Left lung (tissue), 10 donors: ENCODE data around the gene TNS3. TPM values are rescaled to one million over a fixed set of nuclear protein-coding genes. Genes with fewer than 3 reads are reported as not detected.
A peak's percentile ranks its signal among the peaks of the same experiment; 100 is the strongest.

Experiments
- ATAC-seq: fragments of 200-7000 bp; cut with Tn5 transposase; one replicate; pipeline ENCODE4 v1.9.1; 2020; ENCODE audit warnings: moderate library complexity
- DNase-seq, 4 donors: peaks; one replicate each; pipeline ENCODE4 v3.0.0-alpha.2; 2013 to 2020
- H3K27ac ChIP-seq, 2 donors: fragments of 200-600 bp; sonication (generic) in 1 of 2; one replicate each; pipeline versions ENCODE4 v1.5.0 to v1.8.0; 2020 to 2021
- H3K27me3 ChIP-seq, 2 donors: fragments of 200-600 bp; sonication (generic) in 1 of 2; one replicate each; pipeline versions ENCODE4 v1.5.0 to v1.8.0; 2020 to 2021
- H3K36me3 ChIP-seq, 2 donors: fragments of 200-600 bp; sonication (generic) in 1 of 2; one replicate each; pipeline versions ENCODE4 v1.5.0 to v1.8.0; 2020 to 2021
- H3K4me1 ChIP-seq, 2 donors: fragments of 200-600 bp; one replicate each; pipeline ENCODE4 v1.8.0; 2021
- H3K4me3 ChIP-seq, 2 donors: fragments of 200-600 bp; sonication (generic) in 1 of 2; one replicate each; pipeline versions ENCODE4 v1.5.0 to v1.8.0; 2020 to 2021; ENCODE audit warnings: mild to moderate bottlenecking in 1 of 2
- H3K9me3 ChIP-seq, 2 donors: fragments of 200-600 bp; sonication (generic) in 1 of 2; one replicate each; pipeline versions ENCODE4 v1.5.0 to v1.8.0; 2020 to 2021
- intact Hi-C, 2 donors: fragments of 100-400 bp; cut with DNase I; formaldehyde crosslinking; loops; one replicate each; pipeline versions ENCODE4 v1.11.2 to v1.14.2; 2022
- polyA plus RNA-seq, 6 donors: library from polyadenylated mRNA; unstranded; fragments of 120-200 nt; gene quantifications; one replicate each; pipeline ENCODE4 v1.2.1, GENCODE V29; 2013; ENCODE audit not compliant: insufficient read length in 6 of 6
- total RNA-seq, 2 donors: library from RNA; stranded (reverse); fragmentation: NEBNext Ultra II Directional; extraction: Animal tissue kit (Norgen Biotek cat#: 25700); gene quantifications; one replicate each; pipeline ENCODE4 v1.2.1, GENCODE V29; 2021
- TF ChIP-seq, protein P1 (sequence below), 2 donors: fragments of 200-600 bp; sonication (generic) in 1 of 2; IDR thresholded peaks; one replicate each; pipeline versions ENCODE4 v1.5.0 to v1.8.0; 2021; ENCODE audit warnings: antibody characterized with exemption in 2 of 2
- donor health status: DM: no; HTN: yes; CAD: no.
- donor health status: DM: no; HTN: no; CAD: no.

TNS3 gene
- total and polyA plus RNA-seq, 8 donors: 86.3 to 151 (median 97.8) TPM

DNA sequence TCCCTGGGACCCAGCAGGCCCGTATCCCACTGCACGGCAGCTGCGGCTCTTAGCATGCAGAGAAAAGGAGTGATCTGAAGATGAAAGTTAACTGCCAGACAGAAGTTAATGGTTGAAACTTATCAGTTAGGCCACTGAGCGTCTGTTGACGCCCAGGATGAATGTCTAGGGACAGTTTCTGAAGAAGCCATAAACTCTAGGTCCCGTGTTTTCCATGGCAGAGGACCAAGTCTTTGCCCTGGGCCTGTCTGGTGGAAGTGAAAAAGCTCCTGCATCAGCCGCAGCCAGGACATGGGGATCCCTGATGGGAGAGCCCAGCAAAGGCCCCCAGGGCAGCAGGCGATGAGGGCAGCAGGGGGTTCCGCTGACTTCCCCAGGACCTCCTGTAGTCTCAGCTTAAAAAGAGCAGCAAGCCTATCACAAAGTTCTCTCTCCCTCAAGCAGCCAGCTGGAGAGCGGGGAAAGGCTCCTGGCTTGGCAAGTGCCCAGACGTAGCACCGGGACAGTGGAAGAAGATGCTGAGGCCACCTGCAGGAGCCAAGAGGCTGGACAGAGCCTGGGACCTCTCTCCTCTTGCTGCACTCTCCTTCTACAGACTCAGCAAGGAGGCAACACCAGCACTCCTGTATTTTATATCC is 79.6 kb downstream of the TNS3 start:
- TF ChIP-seq, protein P1, sequence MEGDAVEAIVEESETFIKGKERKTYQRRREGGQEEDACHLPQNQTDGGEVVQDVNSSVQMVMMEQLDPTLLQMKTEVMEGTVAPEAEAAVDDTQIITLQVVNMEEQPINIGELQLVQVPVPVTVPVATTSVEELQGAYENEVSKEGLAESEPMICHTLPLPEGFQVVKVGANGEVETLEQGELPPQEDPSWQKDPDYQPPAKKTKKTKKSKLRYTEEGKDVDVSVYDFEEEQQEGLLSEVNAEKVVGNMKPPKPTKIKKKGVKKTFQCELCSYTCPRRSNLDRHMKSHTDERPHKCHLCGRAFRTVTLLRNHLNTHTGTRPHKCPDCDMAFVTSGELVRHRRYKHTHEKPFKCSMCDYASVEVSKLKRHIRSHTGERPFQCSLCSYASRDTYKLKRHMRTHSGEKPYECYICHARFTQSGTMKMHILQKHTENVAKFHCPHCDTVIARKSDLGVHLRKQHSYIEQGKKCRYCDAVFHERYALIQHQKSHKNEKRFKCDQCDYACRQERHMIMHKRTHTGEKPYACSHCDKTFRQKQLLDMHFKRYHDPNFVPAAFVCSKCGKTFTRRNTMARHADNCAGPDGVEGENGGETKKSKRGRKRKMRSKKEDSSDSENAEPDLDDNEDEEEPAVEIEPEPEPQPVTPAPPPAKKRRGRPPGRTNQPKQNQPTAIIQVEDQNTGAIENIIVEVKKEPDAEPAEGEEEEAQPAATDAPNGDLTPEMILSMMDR (IDR thresholded peaks at IDR 0.05): no peak
- Histone ChIP-seq H3K36me3 (peaks cover 0 to 7% of the 10 kb centered on the region in 2 donors), H3K27me3 (no peaks in the 10 kb centered on the region), H3K27ac (peak overlapping the region in 1 of 2 donors; percentile 72), H3K4me1 (peaks cover 8 to 70% of the 10 kb centered on the region in 2 donors), H3K9me3 (no peaks in the 10 kb centered on the region), H3K4me3 (no peak overlapping the region)
- no peak for DNase-seq
- intact Hi-C loops: no loop called here
- no peak for ATAC-seq

DNA sequence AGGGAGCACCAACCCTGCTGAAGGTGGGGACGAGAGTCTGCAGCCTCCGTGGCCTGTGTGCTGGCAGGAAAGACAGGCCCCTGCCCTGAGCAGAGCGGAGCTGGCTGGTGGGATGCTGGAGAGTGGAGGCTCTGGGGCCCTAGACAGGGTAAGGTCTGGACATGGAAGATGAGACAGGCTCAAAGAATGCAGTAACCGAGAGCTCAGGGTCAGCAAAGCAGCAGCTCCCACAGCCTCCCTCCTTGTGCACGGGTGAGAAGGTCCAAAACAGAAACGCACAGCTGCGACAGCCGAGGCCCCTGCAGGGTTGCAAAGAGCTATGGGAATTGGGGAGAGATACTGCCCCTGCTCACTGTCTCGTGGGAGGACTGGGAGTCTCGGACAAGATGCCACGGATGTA is 80.5 kb downstream of the TNS3 start:
- no peak overlapping the region for H3K27ac ChIP-seq
- DNase-seq (no peak), ATAC-seq (no peak)
- peaks cover 0 to 7% of the 10 kb centered on the region in 2 donors for H3K36me3 ChIP-seq
- intact Hi-C loops: no loop called here
- peaks cover 8 to 79% of the 10 kb centered on the region in 2 donors for H3K4me1 ChIP-seq
- no peak overlapping the region for H3K4me3 ChIP-seq
- H3K9me3 ChIP-seq: no peaks in the 10 kb centered on the region
- TF ChIP-seq, protein P1 (IDR thresholded peaks at IDR 0.05): no peak
- H3K27me3 ChIP-seq: no peaks in the 10 kb centered on the region

DNA sequence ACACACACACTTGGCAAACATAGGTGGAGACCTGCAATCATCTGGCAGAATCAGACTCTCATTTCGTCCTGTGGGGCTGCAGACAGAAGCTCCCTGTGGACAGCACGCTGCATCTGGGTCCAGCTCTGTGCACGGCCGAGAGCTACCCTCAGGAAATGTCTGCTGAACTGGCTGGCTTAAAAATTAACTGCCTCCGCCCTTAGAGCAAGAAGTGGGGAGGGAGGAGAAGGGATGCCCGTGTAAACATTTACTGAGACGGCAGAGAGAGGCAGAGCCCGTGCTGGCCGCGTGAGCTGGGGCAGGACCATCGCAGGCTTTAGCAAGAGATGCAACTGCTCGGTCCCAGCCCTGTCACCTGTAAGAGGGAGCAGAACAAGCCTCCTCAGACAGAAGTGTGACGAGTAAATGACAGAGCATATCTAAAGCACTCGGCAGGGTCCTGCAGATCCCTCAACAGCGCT is 81.8 kb downstream of the TNS3 start:
- intact Hi-C loops: no loop called here
- H3K4me1 ChIP-seq: peaks cover 11 to 78% of the 10 kb centered on the region in 2 donors
- H3K27me3 ChIP-seq: no peaks in the 10 kb centered on the region
- no peaks in the 10 kb centered on the region for H3K9me3 ChIP-seq
- TF ChIP-seq, protein P1 (IDR thresholded peaks at IDR 0.05): no peak
- no peak overlapping the region for H3K4me3 ChIP-seq
- no peak overlapping the region for H3K27ac ChIP-seq
- no peaks in the 10 kb centered on the region for H3K36me3 ChIP-seq
- ATAC-seq (peak; percentile 69), DNase-seq (no peak)

DNA sequence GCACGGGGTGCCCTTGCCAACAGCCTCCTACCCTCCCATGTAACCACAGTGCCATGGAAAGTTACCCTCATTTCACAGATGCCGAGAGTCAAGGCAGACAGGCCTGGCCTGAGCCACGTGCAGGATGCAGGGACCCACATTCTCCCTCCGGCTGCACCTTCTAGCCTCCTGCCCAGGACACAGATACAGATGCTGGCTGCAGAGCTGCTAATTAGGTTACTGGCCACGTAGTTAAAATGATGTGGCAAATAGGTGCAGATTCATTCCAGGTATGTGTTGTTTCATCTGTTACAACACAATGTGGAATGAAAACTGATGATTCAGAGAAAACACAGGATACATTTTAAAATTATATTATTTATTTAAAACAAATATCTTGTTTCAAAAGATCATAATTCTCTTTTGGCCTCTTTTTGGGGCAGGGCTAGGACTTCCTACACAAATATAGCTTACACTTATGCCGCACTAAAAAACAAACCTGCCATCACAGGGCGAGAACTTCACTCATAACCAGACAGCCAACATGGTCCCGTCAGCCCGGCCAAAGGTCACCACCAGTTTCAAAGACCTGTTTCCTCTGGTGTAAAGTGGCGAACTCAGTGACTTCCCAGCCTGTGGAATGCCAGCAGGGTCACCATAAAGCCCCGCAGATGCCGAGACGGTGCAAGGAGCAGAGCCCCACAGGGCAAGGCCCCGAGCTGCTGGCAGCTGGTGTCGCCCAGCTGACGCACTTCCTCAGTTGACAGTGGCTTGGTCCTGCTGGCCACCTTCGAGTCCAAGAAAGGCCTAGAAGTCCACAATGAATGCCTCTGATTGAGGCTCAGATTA is 83.5 kb downstream of the TNS3 start:
- intact Hi-C loops: no loop called here
- DNase-seq: no peak
- no peaks in the 10 kb centered on the region for H3K36me3 ChIP-seq
- peaks cover 23 to 78% of the 10 kb centered on the region in 2 donors for H3K4me1 ChIP-seq
- no peak overlapping the region for H3K4me3 ChIP-seq
- H3K9me3 ChIP-seq: no peaks in the 10 kb centered on the region
- no peaks in the 10 kb centered on the region for H3K27me3 ChIP-seq
- TF ChIP-seq, protein P1 (IDR thresholded peaks at IDR 0.05): no peak
- peak overlapping the region; percentile 26 to 71 for H3K27ac ChIP-seq
- ATAC-seq: no peak
